ENCODE measurements around the gene TBC1D14. TPM values are rescaled to one million over a fixed set of nuclear protein-coding genes. Genes with fewer than 3 reads are reported as not detected.

TBC1D14 gene
- total and polyA plus RNA-seq, 10 of the 15 experiments (the other 5 are each of a cell fraction or from before 2014, with no cell fraction given), result 0.87 to 39.3 (median 30.1) TPM

DNA sequence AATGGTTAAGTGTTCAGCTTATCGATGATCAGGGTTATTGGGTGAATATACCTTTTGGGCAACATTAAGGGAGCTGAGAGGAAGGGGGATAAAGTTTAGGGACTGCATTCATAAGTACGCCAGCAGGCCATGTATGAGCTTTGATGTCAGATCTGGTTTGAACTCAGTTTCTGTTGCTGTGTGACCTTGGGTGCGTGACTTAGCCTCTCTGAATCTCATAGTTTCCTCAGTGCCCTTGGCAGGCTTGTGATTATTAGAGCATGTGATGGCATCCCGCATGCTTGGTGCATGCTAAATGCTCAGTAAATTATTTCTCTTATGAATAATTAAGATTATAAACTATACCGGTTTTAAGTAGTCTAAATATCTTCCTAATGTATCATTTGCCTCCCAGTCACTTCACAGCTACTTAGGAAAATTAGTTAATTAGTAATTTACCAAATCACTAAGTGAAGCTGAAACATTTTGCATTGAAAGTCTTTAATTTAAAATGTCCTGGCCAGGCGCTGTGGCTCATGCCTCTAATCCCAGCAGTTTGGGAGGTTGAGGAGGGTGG is 3.8 kb downstream of the TBC1D14 start:
- WGBS (ENCODE audit: insufficient coverage, insufficient replicate concordance, low lambda C conversion rate, missing lambda C conversion rate), result 97% methylated on average over 6 of the region's 6 CpGs
- Histone ChIP-seq H3K27ac (ENCODE audit: control insufficient read depth, insufficient read depth) (no peak overlapping the region), H2AFZ (ENCODE audit: control insufficient read depth, low read depth, low read length) (no peak overlapping the region), H3K4me2 (ENCODE audit: control insufficient read depth, insufficient read depth) (no peak overlapping the region), H3K9me3 (replicated peaks; ENCODE audit: control insufficient read depth, insufficient read depth, low read length) (no peaks in the 10 kb centered on the region), H3K36me3 (ENCODE audit: control insufficient read depth in 2 of 2, insufficient read depth in 2 of 2, low read length in 1 of 2) (no peaks in the 10 kb centered on the region), H3K9ac (ENCODE audit: control insufficient read depth, insufficient read depth, low read length) (no peak overlapping the region), H3K4me3 (no peak overlapping the region), H3K79me2 (ENCODE audit: control insufficient read depth, insufficient read depth, low read length) (peaks cover 22% of the 10 kb centered on the region), H3K27me3 (replicated peaks in 1 of 2; ENCODE audit: control insufficient read depth in 2 of 2, insufficient read depth in 2 of 2, low read length in 1 of 2) (no peaks in the 10 kb centered on the region), H4K20me1 (ENCODE audit: control insufficient read depth, insufficient read depth) (no peaks in the 10 kb centered on the region), H3K4me1 (ENCODE audit: control insufficient read depth, insufficient read depth, low read length) (peaks cover 33% of the 10 kb centered on the region)
- BruUV-seq (replicated peaks), result no TSS peak
- ChIA-PET RAD21 (ENCODE audit: unreplicated experiment) (interaction anchor here (1.0 to 2.4 kb wide), 2 partner anchors 14 to 73 kb away, joined by 5 to 7 read pairs; no protein-coding TSS in a partner anchor), SMC1A (ENCODE audit: uncharacterized antibody, unreplicated experiment) (interaction anchor here (1.1 to 1.9 kb wide), 6 partner anchors 29 to 153 kb away, joined by 3 to 5 read pairs (median 3); no protein-coding TSS in a partner anchor), CTCF (interaction anchor here (1.2 to 9.5 kb wide), 6 partner anchors 12 to 155 kb away, joined by 3 to 94 read pairs (median 6); partner anchors contain the start of gene GRPEL1), POLR2A (interaction anchor here (1.5 kb wide), 1 partner anchor 50 kb away, joined by 3 read pairs; no protein-coding TSS in a partner anchor)
- DNase-seq (ENCODE audit: low read depth, low spot score) (no peak), ATAC-seq (no peak), FAIRE-seq (no peak)
- intact Hi-C loops (cut with micrococcal nuclease; ENCODE audit: unreplicated experiment) (loop anchor here (5.0 kb wide), 1 partner anchor 59 kb away; no protein-coding TSS in a partner anchor), in situ Hi-C loops (cut with MboI) (no loop called here)
- TF ChIP-seq CREM (IDR thresholded peaks at IDR 0.05; ENCODE audit: low read depth) (no peak), SREBF1 (IDR thresholded peaks at IDR 0.05; ENCODE audit: low read length) (no peak)

DNA sequence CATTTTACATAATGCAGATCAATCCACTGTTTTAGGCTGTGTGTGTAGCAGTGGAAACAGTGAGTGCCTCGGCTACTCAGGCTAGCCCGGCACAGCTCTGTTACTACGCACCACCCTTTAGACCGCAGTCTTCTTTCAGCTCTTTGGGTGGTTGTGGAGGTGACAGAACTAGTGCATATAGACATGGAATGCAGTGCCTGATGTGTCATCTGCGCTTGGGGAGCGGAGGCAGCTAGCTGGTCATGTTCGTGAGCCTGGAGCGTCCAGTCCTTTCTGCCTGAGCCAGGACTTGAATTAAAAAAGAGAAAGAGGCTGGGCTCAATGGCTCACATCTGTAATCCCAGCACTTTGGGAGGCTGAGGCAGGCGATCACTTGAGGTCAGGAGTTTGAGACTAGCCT is 4.8 kb downstream of the TBC1D14 start:
- WGBS (ENCODE audit: insufficient coverage, insufficient replicate concordance, low lambda C conversion rate, missing lambda C conversion rate), result 88% methylated on average over 9 of the region's 9 CpGs
- DNase-seq (ENCODE audit: low read depth, low spot score) (no peak), ATAC-seq (no peak), FAIRE-seq (no peak)
- no peaks in the 10 kb centered on the region for H3K9me3 ChIP-seq (replicated peaks; ENCODE audit: control insufficient read depth, insufficient read depth, low read length)
- ChIA-PET POLR2A (no interaction called here), SMC1A (ENCODE audit: uncharacterized antibody, unreplicated experiment) (interaction anchor here (1.2 kb wide), 1 partner anchor 72 kb away, joined by 3 read pairs; no protein-coding TSS in a partner anchor), CTCF (interaction anchor here (1.2 to 9.5 kb wide), 3 partner anchors 11 to 154 kb away, joined by 3 to 94 read pairs (median 9); partner anchors contain the start of gene GRPEL1), RAD21 (ENCODE audit: unreplicated experiment) (interaction anchor here (0.9 kb wide), 1 partner anchor 41 kb away, joined by 3 read pairs; no protein-coding TSS in a partner anchor)
- H3K4me1 ChIP-seq (ENCODE audit: control insufficient read depth, insufficient read depth, low read length), result peaks cover 32% of the 10 kb centered on the region
- H3K36me3 ChIP-seq (ENCODE audit: control insufficient read depth in 2 of 2, insufficient read depth in 2 of 2, low read length in 1 of 2), result no peaks in the 10 kb centered on the region
- H3K4me2 ChIP-seq (ENCODE audit: control insufficient read depth, insufficient read depth), result no peak overlapping the region
- H3K79me2 ChIP-seq (ENCODE audit: control insufficient read depth, insufficient read depth, low read length), result peaks cover 24% of the 10 kb centered on the region
- BruUV-seq (replicated peaks), result no TSS peak
- no peak overlapping the region for H3K4me3 ChIP-seq
- H2AFZ ChIP-seq (ENCODE audit: control insufficient read depth, low read depth, low read length), result no peak overlapping the region
- H3K27ac ChIP-seq (ENCODE audit: control insufficient read depth, insufficient read depth), result no peak overlapping the region
- H3K27me3 ChIP-seq (replicated peaks in 1 of 2; ENCODE audit: control insufficient read depth in 2 of 2, insufficient read depth in 2 of 2, low read length in 1 of 2), result no peaks in the 10 kb centered on the region
- H3K9ac ChIP-seq (ENCODE audit: control insufficient read depth, insufficient read depth, low read length), result no peak overlapping the region
- intact Hi-C loops (cut with micrococcal nuclease; ENCODE audit: unreplicated experiment) (loop anchor here (5.0 kb wide), 1 partner anchor 58 kb away; no protein-coding TSS in a partner anchor), in situ Hi-C loops (cut with MboI) (no loop called here)
- no peaks in the 10 kb centered on the region for H4K20me1 ChIP-seq (ENCODE audit: control insufficient read depth, insufficient read depth)
- TF ChIP-seq YY1 (IDR thresholded peaks at IDR 0.05; ENCODE audit: low read depth, low read length), result no peak
- TF ChIP-seq, protein P1, sequence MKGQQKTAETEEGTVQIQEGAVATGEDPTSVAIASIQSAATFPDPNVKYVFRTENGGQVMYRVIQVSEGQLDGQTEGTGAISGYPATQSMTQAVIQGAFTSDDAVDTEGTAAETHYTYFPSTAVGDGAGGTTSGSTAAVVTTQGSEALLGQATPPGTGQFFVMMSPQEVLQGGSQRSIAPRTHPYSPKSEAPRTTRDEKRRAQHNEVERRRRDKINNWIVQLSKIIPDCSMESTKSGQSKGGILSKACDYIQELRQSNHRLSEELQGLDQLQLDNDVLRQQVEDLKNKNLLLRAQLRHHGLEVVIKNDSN (IDR thresholded peaks at IDR 0.05; ENCODE audit: borderline replicate concordance, extremely low read length, insufficient read depth, low read depth, low read length), result no peak
- no peak for TF ChIP-seq NR2C2 (IDR thresholded peaks at IDR 0.05; ENCODE audit: borderline replicate concordance, control insufficient read depth, insufficient read length, low read depth)
- no peak for TF ChIP-seq TCF7 (IDR thresholded peaks at IDR 0.05; ENCODE audit: borderline replicate concordance)
- TF ChIP-seq ZNF274 (IDR thresholded peaks at IDR 0.05; ENCODE audit: insufficient read depth, insufficient read length), result no peak
- no peak for TF ChIP-seq EZH2 (IDR thresholded peaks at IDR 0.05; ENCODE audit: borderline replicate concordance, control insufficient read depth, low read depth, low read length)
- TF ChIP-seq, protein P2, sequence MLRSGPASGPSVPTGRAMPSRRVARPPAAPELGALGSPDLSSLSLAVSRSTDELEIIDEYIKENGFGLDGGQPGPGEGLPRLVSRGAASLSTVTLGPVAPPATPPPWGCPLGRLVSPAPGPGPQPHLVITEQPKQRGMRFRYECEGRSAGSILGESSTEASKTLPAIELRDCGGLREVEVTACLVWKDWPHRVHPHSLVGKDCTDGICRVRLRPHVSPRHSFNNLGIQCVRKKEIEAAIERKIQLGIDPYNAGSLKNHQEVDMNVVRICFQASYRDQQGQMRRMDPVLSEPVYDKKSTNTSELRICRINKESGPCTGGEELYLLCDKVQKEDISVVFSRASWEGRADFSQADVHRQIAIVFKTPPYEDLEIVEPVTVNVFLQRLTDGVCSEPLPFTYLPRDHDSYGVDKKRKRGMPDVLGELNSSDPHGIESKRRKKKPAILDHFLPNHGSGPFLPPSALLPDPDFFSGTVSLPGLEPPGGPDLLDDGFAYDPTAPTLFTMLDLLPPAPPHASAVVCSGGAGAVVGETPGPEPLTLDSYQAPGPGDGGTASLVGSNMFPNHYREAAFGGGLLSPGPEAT (IDR thresholded peaks at IDR 0.05; ENCODE audit: low read depth), result no peak
- no peak for TF ChIP-seq SIN3A (IDR thresholded peaks at IDR 0.05; ENCODE audit: low read depth, low read length)
- TF ChIP-seq PAX5 (IDR thresholded peaks at IDR 0.05; ENCODE audit: borderline replicate concordance, low read depth, low read length), result no peak
- no peak for TF ChIP-seq RAD51 (IDR thresholded peaks at IDR 0.05)
- TF ChIP-seq CHD1 (IDR thresholded peaks at IDR 0.05; ENCODE audit: low read depth, low read length), result no peak
